HG03469 (cell line): ENCODE results near the gene URI1.
"Not testable (repeated sequence)": the region's sequence is repeated elsewhere in the genome, so short reads cannot be mapped to it uniquely, and the experiment has no call there.

ENCODE experiments used
- ATAC-seq: cut with Tn5 transposase; IDR thresholded peaks from one replicate; pipeline ENCODE4 v1.9.1; 2021; ENCODE audit warnings: mild to moderate bottlenecking, moderate library complexity, moderate number of reproducible peaks; ENCODE audit not compliant: unreplicated experiment

Gene URI1

DNA sequence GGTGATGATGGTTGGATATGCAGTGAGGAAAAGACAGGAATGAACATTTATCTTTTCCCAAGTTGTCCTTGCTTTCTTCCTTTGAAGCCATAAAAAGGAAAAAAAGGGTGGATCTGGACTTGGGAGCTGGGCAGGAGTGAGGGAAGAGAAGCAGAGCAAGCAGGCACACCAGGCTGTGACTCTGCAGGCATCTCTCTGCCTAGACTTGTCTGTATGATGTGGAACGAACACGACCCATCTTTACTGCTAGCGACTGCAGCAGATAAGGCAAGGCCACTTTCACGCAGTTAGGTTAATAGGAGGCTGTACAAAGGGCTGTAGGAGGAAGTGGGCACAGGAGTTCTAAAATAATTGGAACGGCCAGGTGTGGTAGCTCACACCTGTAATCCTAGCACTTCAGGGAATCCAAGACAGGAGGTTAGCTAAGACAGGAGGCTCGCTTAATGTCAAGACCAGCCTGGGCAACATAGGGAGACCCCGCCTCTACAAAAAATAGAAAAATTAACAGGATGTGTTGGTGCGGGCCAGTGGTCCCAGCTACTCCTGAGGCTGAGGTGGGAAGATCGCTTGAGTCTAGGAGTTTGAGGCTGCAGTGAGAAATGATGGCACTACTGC is 961 bp upstream of the URI1 start:
- no peak for ATAC-seq

DNA sequence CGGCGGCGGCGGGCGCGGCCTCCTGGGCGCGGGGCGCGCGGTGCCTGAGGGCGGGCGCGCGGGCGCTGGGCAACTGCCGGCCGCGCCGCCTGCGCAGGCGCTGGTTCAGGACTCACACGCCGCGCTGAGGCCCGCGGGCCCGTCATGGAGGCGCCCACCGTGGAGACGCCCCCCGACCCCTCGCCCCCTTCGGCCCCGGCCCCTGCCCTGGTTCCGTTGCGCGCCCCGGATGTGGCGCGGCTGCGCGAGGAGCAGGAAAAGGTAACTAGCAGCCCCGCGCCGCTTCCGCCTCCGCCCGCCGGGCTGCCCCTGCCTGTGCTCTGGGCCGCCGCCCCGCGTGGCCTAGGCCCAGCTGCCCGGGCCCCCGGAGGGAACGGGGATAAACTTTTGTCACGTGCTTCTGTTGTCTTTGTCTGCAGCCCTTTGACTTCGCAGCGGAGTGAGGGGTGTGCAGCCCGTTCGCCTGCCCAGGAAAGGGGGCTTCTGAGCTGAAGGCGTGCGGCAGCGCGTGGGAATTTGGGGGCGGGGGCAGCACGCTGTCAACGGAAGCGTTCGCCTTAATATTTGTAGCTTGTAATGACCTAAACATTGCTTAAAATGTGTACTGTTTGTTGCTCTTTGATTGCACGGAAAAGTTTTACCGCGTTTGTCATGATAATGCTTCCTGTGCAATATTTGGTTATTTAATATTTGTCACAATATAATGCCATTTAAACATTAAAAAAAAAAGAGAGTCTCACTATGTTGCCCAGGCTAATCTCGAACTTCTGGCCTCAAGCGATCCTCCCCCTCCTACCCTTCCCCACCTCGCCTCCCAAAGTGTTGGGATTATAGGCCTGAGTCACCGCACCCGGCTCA is 594 bp downstream of the URI1 start:
- ATAC-seq = peak; percentile 29

DNA sequence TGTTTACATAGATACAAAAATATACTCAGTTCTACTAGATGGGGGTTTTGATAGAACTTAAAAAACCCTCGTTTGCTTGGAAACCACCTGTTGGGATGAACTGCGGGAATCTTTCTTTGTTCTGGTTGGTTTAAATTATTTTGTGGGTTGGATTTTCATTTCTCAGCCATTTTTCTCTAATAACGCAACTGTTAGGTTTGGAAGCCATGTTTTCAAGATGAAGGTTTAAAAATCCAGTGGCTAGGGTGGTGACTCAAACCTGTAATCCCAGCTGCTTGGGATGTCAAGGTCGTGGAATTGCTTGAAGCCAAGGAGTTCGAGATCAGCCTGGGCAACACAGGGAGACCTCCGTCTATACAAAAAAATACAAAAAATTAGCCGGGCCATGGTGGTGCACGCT is 1.6 kb downstream of the URI1 start:
- ATAC-seq = no peak

DNA sequence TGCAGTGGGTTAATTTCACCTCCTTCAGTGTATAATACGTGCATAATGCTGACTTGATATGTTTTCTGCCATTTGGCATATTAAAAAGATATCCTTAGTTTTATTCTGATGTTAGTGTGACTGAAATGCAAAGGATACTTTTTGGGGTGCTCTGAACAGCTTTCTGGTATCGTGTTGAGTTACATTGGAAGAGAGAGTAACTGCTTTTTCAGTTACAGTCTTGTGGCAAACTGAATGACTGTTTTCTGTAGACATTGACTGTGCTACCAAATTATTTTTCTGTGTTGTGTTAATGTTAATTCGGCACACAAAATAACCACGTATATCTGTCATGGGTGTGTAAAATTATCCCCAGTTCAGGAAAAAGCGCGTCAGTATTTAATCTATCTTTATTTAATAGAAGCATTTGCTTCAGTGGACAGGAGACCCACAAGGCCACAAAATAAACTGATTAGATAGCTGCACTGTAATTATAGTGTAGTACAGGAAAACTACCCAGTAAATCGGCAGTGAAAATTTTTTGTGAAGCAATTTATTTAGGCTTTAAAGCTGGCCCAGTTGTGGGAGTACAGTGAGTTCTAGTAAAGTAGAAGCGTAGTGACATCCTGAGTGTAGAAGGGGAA is 2.5 kb downstream of the URI1 start:
- ATAC-seq = no peak

DNA sequence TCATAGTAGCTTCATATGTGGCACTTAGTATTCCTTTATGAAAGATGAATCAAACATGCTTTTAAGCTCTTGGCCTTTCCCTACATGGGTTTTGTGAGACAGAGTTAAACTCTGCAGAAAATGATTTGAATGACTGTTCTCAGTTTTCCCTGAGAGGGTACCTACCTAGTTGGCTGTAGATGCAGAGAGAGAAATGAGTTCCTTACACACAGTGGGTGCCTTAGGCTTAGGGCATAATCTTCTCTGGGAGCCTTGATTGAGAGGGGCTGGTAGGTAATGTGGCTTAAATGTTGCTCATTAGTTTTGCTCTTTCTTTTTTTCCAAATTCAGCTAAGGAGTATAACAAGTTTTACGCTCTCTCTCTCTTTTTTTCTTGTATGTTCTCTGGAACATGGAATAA is 3.0 kb downstream of the URI1 start:
- no peak for ATAC-seq

DNA sequence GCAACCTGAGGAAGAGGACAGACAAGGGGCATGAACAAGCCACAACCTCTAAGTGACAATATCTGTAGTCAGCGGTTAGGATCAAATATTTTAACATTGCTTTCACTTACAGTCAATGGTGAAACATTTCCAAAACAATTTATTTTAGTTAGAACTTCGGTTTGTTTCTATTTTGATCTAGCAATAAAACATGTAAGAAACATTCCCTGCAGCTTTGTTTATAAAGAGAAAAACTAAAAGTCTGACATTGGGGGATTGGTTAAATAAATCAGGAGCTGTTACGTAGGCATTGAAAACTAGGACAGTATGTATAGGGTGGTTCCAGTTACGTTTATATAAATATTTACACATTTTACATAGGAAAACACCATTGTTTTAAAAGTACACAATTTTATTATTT is 3.4 kb downstream of the URI1 start:
- ATAC-seq = no peak

DNA sequence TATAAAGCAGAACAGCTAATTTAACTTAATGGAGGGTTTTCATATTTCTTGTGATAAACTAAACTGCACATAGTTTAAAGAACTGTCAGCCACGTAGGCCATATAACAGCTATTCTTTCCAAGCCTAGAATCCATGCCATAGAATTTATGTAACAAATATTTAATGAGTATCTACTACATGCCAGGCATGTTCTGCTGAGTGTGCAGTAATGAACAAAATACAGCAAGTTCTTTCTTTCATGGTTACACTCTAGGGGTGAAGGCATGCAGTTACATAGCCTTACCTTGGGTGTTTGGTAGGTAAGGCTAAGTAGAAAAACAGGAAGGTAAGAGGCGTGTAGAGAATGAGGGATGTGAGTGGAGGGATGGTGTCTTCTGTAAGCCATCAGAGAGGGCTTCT is 4.6 kb downstream of the URI1 start:
- ATAC-seq = no peak

DNA sequence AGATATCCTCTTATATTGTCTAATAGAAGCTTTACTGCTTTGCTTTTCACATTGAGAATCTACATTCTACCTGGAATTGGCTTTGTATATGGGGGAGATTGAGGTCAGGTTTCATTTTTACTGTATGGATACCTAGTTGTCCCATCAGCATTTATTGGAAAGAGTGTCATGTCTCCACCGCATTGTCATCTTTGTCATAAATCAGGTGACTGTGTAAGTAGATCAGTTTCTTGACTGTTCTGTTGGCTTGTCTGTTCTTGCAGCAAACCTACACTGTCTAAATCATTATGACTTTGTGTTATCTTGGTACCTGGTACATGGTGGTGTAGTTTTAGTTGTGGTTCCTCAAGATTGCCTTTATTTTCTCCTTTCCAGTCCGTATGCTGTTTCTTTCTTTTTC is 5.8 kb downstream of the URI1 start:
- ATAC-seq = no peak

DNA sequence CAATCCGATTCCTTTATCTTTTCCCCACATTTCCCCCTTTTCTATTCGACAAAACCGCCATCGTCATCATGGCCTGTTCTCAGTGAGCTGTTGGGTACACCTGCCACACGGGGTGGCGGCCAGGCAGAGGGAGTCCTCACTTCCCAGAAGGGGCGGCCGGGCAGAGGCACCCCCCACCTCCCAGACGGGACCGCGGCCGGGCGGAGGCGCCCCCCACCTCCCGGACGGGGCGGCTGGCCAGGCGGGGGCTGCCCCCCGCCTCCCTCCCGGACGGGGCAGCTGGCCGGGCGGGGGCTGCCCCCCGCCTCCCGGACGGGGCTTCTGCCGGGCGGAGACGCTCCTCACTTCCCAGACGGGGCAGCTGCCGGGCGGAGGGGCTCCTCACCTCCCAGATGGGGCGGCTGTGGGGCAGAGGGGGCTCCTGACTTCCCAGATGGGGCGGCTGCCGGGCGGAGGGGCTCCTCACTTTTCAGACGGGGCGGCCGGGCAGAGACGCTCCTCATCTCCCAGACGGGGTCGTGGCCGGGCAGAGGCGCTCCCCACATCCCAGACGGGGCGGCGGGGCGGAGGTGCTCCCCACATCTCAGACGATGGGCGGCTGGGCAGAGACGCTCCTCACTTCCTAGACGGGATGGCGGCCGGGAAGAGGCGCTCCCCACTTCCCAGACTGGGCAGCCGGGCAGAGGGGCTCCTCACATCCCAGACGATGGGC is 6.9 kb downstream of the URI1 start:
- ATAC-seq = not testable (repeated sequence)

DNA sequence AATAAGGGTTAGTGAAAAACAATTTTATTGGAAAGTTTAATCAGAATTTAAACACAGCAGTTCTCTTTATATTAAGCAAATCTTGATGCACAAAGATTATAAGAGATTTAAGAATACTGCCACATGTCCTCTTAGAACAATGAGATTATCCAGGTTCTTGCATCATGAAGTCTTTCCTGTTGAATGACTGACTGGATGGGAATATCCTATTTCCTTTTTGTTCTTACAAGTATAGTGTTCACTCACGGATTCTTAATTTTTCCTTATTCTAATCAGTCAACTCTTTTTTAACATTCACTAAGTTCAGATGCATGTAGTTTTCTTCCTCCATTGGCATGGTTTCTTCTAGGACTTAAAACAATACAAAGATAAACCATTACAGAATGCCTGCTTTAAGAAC is 10.1 kb downstream of the URI1 start:
- ATAC-seq = no peak

DNA sequence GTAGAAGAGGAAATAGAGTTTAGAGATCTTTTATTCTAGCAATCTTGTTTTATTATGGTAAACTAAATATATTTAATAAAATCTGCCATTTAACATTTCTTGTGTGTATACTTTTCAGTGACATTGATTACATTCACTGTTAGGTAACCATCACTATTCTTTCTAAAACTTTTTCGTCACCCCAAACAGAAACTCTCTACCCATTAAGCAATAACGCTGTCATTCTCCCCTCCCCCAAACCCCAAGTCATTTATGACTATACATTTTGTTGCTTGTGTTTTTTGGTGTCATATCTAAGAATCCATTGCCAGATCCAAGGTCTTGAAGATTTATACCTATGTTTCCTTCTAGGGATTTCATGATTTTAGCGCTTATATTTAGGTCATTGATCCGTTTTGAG is 10.6 kb downstream of the URI1 start:
- ATAC-seq = no peak

DNA sequence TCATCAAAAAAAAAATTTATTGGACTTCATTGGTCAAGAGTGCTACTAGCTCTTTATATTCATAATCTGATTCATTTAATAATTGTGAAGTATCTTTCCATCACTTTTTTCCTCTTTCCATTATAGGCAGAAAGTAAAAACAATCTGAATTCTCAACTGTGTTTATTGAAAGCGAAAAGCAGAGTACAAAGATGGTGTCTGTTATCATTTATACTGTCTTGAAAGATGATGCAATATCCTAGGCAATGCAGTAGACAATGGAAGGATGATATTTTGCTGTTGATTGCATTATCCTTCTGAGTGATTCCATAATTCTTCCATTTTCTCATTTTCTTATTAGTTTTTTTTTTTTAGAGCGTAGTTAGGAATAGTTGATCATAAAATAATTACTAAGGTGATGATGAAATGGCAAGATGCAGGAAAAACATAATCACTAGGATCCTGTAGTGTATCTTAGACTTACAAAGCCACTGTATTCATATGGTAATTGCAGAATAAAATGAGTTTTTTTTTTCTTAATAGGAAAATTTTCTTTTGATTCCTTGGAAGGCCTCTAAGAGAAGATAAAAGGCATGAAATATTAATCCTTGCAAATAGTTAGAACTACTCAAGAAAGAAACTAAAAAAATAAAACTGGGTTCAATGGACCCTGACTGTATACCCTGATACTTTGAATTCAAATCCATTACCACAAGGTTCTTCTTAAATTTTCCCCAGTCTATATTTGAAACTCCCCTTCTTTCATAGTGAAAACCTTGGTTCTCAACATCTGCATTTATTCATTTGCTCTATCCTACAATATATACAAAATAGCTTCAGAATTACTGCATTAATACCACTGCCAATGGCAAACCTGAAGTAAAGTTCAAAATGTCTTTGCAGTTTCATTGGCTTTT is 11.6 kb downstream of the URI1 start:
- no peak for ATAC-seq

DNA sequence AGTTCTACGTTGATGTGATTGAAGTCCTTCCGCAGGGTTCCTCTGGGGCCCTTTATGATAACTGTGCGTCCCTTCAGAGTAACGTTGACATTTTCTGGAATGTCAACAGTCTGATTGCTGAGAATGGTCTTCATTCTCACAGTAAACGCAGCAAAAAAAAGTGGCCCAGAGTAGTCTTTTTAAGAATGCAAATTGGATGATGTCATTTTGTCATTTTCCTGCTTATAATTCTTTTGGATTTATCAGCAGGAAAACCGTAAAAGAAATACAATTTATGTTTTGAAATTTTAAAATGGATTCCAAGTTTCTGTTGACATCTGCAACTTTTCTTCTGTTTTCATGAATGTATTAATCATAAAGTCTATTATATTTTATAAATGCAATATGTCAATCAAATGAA is 14.8 kb downstream of the URI1 start:
- ATAC-seq = no peak

DNA sequence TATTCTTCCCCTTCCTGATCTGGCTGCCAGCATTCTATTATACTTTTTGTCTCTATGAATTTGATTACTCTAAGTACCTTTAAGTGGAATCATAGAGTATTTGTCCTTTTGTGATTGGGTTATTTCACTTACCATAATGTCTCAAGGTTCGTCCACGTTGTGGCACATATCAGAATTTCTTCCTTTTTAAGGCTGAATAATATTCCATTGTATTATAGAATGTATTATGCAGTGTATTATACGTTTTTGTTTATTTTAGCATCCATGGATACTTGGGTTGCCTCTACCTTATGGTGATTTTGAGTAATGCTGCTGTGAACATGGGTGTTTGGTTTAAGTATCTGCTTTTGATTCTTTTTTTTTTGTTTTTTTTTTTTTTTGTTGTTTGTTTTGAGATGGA is 19.3 kb downstream of the URI1 start:
- no peak for ATAC-seq

DNA sequence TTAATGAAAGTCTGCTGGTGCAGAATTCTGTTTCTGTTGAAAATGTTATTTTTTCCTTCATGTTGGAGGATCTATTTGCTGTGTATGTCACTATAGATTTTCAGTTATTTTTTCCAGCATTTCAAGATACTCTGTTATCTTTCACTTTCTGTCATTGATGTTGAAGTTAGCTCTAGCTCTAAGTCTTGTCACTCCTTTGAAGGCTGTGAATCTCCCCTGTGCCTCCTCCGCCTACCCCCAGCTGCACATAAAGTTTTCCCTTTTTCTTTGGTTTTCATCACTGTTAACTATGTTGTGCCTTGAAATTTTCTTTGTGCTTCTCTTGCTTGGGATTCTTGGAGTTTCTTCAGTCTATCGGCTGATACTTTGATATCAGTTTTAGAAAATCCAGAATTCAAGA is 20.8 kb downstream of the URI1 start:
- ATAC-seq = no peak

DNA sequence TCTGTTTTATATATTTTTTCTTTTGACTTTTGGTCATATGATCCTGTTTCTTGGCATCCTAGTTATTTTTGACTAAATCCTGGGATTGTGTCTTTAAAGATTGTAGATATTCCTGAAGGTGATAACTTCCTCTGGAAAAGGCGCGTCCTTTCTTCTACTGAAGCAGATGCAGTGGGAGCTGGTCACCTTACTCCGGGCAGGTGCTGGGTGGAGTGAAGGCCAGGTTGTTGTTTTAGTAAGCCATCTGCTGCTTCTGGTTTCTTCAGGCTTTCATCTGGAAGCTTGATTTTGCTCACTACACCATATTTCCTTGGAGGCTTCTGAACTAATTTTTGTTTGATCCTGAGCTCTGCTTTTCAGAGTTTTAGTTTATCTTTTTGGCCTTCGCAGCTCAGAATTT is 21.5 kb downstream of the URI1 start:
- no peak for ATAC-seq

DNA sequence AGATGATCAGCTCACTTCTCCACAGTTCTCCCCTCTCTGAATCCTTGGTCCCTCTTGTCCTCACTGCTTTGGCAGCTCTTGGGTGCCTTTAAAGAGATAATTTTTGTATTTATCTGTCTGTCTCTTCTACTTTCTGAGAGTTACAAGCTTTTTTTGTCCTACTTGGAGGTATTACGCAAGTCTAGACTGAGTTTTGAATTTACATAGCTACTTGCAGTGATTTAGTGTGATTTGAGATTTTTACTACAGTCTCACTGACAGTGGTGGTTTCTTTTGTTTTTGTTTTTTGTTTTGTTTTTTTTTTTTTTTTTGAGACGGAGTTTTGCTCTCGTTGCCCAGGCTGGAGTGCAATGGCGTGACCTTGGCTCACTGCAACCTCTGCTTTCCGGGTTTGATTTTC is 22.1 kb downstream of the URI1 start:
- ATAC-seq = no peak

DNA sequence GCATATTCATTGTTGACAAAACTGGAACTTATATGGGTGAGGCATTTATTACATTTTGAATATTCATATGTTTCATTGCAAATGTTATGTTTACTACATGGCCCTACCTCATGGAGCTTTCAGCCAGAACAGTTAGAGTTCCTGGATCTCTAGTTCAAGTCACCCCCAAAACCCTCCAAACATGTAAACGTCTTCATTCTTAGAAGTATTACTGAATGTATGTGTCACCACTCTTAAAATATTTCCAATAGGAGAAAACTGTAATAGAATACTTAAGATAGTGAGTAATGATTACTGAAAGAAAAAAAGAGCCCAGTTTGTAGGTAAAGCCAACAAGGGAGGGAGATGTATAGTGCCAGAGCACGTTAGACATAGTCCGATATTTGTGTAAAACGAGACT is 23.5 kb downstream of the URI1 start:
- no peak for ATAC-seq

DNA sequence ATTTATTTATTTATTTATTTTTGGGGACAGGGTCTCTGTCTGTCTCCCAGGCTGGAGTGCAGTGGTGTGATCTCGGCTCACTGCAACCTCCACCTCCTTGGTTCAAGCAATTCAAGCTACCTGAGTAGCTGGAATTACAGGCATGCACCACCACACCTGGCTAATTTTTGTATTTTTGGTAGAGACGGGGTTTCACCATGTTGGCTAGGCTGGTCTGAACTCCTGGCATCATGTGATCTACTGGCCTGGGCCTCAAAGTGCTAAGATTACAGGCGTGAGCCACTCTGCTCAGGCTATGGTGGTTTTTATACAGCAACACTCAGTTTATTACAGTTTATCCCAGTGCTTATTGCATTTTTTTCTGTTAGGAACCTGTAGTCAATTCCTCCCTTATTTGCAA is 24.1 kb downstream of the URI1 start:
- not testable (repeated sequence) for ATAC-seq

DNA sequence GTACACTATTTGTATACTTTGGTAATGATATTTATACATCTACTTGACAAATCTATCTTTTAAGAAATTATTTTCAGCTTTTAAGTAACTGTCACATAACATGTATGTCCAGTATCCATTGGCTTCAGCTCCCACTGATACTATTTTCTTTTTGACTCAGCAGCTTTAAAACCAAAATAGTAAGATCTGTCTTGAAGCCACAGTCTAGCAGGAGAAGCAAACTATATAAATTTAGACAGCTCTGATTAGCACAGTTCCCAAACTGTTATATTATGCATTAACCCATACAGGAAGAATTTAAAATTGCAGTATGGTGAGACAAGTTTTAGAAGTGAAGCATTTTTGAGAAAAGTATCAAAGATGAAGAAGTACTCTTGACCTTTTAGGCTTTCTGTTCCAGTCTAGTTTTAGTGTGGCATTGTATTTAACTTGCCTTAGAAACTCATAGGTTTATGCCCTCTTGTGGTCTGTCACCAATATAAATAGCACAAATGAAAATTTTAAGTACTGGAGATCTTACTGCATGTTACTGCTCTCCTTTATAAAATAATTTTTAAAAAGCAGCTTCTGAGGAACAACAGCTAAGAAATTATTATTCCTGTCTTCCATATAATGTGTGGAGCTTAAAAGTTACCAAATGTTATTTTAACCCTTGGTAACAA is 24.7 kb downstream of the URI1 start:
- no peak for ATAC-seq
